CD4-positive, alpha-beta T cell treated with Interleukin-4 for 1 hour (primary cell): ENCODE measurements around the gene PRKCZ.

ENCODE experiments used
- DNase-seq, 2 donors: peaks; one replicate each; pipeline ENCODE4 v3.0.0-alpha.2; 2020 to 2022

PRKCZ gene

GRCh38 chr1:2025491-2025981, 24.7 kb upstream of the PRKCZ start:
- DNase-seq: no peak

DNA sequence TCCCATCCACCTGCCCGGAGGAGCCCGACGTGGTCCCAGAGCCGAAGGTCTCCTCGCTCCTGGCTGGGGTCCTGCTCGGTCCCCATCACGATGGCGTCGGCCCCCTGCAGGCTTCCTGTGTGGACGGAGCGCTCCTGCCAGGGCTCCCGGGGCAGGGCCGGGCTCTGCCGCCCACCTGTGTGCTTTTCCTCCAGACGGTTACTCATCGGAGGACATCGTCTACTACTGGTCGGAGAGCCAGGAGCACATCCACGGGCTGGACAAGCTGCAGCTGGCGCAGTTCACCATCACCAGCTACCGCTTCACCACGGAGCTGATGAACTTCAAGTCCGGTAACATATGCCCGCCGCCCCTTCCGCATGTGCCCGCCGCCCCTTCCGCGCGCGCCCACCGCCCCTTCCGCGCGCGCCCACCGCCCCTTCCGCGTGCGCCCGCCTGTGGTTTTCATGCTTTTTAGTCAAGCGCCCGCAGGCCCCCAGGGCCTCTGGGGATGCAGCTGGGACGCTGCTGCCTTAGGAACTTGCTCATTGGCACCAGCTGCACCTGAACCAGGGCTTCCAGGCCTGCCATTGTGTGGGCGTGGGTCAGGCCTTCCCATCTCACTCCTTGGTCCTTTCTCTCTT, 22.1 kb upstream of the PRKCZ start:
- DNase-seq: no peak

DNA sequence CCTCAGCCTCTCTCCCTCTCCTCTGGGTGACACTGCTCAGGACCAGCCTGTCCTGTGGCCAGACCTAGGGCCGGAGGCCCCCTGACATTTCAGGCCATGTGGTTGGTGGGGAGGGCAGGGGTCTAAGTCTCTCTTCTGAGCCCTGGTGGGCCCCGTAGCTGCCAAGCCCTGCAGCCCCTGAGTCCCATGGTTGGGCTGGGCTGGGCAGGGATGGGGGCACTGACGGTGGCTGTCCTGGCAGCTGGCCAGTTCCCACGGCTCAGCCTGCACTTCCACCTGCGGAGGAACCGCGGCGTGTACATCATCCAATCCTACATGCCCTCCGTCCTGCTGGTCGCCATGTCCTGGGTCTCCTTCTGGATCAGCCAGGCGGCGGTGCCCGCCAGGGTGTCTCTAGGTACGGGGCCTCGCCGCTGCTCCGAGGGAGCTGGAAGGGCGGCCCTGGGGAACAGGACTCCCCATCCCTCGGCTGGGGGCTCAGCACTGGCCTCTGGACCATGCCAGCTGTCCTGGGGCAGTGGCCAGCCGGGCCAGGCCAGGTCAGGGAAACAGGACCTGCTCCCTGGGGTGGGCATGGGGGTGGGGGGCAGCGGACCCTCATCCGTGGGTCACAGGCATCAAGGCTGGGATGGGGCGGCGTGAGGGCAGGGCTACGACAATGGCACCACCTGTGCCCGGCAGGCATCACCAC, 21.2 kb upstream of the PRKCZ start:
- no peak for DNase-seq

DNA sequence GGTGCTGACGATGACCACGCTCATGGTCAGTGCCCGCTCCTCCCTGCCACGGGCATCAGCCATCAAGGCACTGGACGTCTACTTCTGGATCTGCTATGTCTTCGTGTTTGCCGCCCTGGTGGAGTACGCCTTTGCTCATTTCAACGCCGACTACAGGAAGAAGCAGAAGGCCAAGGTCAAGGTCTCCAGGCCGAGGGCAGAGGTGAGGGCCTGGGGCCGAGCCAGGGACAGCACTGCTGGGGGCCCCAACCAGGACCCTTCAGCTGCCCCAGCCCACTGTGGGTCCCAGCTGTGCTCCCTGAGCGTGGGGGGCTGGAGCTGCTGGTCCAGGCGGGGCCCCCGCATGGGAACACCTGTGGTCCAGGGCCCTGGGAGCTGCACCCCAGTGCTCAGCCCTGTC, 20.6 kb upstream of the PRKCZ start:
- no peak for DNase-seq

DNA sequence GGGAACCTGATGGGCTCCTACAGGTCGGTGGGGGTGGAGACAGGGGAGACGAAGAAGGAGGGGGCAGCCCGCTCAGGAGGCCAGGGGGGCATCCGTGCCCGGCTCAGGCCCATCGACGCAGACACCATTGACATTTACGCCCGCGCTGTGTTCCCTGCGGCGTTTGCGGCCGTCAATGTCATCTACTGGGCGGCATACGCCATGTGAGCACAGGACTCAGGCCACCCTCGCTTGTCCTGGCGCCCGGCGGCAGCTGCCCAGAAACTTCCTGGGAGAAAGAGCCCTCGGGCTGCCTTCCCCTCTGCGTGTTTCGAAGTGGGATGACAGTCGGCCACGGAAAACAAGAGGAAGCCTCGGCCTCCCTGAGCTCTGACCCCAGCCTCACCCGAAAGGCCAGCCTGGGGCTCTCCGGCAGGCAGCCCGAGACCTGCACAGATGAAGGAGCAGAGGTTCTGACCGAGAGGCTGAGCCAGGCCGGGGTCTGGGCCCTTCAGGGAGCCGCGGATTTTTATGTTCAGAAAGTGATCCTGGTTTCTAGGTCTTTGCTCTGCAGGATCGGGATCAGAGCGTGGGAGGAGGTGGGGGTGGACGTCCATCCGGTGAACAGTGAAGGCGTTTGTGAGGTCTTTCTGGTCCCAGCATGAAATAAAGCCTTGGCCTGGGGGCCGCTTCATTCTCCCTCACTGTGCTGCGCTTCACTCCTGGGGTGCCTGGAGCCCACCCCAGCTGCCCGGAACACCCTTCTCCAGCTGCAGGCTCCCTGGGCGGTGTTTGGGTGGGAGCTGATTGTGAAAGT, 19.9 kb upstream of the PRKCZ start:
- no peak for DNase-seq

DNA sequence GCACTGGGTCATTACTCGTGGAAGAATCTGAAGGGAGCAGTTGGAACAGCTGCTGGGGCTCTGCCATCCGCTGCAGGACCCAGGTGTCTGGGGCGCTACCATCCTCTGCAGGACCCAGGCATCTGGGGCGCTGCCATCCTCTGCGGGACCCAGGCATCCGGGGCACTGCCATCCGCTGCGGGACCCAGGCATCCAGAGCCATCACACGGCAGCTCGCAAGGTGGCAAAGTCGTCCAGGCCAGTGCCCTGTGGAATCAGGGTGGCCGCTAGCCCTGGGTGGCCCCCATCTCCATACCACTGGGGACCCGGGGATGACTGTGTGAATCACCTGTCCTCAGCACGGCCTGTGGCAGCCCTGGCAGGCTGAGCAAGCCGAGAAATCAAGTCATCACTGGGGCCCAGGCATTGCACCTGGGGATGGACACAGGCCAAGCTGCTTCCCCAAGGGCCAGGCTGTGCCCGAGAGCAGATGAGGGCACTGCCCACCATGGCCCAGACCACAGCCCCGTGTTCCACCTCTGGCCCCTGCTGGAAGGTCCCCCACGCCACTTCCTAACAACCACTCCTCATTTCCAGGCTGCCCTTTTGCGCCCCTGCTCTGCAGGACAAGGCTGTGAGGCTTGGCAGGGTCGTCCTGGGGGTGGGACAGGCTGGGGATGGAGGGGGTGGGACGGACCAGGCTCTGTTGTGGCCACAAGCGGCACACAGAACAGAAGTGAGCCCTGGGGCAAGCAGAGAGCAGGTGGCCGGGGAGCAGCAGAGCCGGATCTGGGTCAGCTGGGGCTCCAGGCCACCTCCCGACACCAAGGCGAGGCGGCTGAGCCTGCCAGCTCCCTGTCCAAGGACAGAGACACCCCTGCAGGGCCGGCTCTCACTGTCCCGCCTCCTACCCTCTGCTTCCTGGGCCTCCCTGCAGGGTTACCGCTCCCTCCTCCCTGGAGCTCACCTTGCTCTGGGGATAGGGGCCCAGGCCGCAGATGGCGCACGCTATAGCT, 18.4 kb upstream of the PRKCZ start:
- DNase-seq: no peak

DNA sequence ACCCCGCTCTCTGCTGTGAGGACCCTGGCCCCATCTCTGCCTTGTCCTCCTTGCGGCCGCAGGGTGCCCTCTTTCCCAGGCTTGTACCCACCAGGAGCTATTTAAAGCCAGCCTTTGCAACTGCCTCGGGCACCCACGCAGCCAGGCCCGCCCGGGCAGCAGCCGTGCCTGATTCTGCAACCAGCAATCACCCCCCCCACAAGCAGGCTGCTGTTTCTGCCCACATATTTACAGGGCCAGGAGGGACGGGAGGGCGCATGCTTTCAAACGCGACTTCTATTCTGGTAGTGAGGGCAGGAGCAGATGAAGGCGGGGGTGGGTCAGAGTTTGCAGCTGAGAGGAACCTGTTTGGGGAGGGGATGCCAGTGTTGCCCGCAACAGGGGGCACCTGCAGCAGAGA, 17.5 kb upstream of the PRKCZ start:
- no peak for DNase-seq

GRCh38 chr1:2033165-2033564, 17.0 kb upstream of the PRKCZ start:
- DNase-seq: no peak

GRCh38 chr1:2036287-2036686, 13.9 kb upstream of the PRKCZ start:
- DNase-seq: no peak

DNA sequence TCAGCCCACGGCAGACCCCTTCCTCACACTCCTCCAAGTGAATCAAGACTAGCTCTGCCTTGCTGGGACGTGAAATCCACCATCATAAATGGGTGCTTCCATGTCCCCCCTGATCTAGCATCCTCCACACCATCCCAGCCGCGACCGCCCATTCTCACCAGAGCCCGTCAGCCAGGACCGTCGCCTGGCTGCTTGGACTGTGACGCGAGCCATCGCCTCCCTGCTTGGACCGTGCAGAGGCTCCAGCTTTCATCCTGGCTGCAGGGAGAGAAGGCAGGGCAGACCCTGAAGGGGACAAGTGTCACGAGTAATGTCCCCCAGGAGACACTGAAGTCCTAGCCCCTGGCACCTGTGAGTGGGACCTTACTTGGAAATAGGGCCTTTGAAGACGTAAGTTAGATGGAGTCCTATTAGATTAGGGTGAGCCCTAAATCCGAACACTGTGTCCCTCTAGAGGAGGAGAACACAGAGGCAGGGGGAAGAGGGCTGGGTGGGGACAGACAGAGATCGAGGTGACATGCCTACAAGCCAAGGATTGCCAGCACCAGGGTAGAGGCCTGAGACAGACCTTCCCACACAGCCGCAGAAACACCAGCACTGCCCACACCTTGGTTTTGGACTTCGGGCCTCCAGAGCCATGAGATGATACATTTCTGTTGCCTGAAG, 12.8 kb upstream of the PRKCZ start:
- DNase-seq: no peak

- DNase-seq: no peak
These were observed 12.0 kb upstream of the PRKCZ start for GRCh38 chr1:2038229-2038628.

- no peak for DNase-seq
These were observed 11.0 kb upstream of the PRKCZ start for GRCh38 chr1:2039251-2039650.

GRCh38 chr1:2041305-2041704, 8.9 kb upstream of the PRKCZ start:
- DNase-seq: no peak

- no peak for DNase-seq
These were observed 8.3 kb upstream of the PRKCZ start for GRCh38 chr1:2041887-2042286.

DNA sequence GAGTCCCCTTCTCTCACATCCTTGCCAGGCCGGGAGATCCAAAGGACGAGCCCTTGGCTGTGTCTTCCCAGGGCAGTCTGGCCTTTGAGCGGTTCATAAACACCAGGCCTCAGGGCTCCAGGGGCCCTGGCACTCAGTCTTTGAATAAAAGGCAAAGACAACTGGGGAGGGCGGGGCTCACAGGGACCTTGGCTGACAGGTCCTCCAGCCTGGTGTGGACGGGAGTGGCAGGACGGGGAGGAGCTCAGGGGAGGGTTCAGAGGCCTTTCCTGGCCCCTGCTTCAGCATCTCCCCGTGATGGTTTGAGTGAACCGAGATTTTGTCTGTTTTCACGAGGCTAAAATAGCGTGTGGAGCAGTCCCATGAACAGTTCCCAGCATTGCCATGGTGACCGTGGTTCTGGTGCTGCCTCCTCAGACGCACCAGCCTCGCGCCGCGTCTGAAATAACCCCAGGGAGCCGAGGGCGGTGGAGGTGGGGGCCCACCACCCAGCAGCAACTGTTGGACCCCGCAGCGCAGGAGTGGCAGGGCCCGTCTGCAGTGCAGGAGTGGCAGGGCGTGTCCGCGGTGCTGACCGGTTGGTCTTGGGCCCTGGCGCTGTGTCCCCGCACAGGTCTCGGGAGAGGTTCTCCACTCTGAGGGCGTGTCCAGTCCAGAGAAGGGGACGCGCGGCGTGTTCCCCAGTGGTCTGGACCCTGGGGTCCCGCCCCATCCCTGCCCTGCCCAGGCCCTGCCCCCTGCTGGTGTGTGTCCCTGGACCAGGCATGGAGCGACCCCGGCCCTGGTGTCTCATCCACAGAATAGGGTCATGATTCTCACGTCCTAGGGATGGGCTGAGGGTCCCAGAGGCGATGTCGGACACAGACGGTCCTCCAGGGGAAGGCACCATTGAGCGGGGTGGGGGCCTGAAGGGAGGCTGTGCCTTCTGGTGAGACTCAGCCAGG, 7.1 kb upstream of the PRKCZ start:
- no peak for DNase-seq

- DNase-seq: no peak
These were observed 6.3 kb upstream of the PRKCZ start for GRCh38 chr1:2043886-2044285.

GRCh38 chr1:2044510-2045319, 5.5 kb upstream of the PRKCZ start:
- peak; percentile 73 to 81 for DNase-seq

- DNase-seq: no peak
These were observed 4.6 kb upstream of the PRKCZ start for GRCh38 chr1:2045468-2046173.

GRCh38 chr1:2046174-2046917, 3.9 kb upstream of the PRKCZ start:
- DNase-seq: peak; percentile 34 to 46
